Measurements from ENCODE around the gene PDPK1.

DNA sequence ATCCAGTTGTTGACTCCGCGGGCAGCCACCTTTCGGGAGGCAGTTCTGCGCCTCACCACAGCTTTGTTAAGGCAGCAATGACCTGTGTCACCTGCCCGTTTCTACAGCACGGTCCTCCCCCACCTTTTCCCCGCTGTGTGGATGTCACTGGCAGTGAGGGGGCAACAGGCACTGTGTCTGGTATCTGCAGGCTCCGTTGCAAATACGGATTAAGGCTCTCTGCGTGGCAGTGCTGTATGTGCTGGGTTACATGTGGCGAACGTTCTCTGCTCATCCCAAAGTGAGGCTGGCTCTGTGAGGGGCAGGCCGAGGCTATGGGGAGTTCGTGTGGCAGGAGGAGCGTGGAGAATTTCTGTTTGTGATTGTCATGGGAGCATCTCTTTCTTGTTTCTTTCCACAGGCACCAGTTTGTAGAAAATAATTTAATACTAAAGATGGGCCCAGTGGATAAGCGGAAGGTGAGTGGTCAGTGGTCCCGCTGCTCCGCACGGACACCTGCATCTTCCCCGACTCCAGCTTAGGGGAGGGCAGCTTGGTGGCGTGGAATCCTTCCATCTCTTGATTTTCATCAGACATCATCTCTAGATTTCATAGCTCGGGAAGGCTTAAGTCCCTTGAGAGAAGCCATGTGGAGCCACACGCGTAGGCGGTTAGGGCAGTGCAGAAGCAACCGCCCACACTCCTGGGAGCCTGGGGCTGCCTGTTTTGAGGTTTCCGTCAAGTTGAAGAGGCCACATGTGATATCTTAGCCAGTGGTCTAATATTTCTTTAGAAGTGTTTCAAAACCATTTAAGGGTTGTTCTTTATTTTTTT lies 57.8 kb downstream of the PDPK1 start:
- TF ChIP-seq, protein P1, sequence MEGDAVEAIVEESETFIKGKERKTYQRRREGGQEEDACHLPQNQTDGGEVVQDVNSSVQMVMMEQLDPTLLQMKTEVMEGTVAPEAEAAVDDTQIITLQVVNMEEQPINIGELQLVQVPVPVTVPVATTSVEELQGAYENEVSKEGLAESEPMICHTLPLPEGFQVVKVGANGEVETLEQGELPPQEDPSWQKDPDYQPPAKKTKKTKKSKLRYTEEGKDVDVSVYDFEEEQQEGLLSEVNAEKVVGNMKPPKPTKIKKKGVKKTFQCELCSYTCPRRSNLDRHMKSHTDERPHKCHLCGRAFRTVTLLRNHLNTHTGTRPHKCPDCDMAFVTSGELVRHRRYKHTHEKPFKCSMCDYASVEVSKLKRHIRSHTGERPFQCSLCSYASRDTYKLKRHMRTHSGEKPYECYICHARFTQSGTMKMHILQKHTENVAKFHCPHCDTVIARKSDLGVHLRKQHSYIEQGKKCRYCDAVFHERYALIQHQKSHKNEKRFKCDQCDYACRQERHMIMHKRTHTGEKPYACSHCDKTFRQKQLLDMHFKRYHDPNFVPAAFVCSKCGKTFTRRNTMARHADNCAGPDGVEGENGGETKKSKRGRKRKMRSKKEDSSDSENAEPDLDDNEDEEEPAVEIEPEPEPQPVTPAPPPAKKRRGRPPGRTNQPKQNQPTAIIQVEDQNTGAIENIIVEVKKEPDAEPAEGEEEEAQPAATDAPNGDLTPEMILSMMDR (IDR thresholded peaks at IDR 0.05 in 8 of 11, conservative IDR thresholded peaks at IDR 0.05 in 3 of 11) = no peak
- TF ChIP-seq POLR2AphosphoS5 (IDR thresholded peaks at IDR 0.05) = no peak
- TF ChIP-seq POLR2A (IDR thresholded peaks at IDR 0.05) = no peak

Measured in spleen (tissue), 7 donors.